Heart left ventricle (tissue), 16 donors: ENCODE results near the gene PGBD2. TPM values are rescaled to one million over a fixed set of nuclear protein-coding genes. Genes with fewer than 3 reads are reported as not detected.
"Not testable (repeated sequence)": the region's sequence is repeated elsewhere in the genome, so short reads cannot be mapped to it uniquely, and the experiment has no call there.

Source experiments
- ATAC-seq, 4 donors: fragments of 200-7000 bp; cut with Tn5 transposase; one replicate each; pipeline ENCODE4 v1.9.1; 2020 to 2022; ENCODE audit warnings: moderate library complexity in 4 of 4, mild to moderate bottlenecking in 3 of 4, moderate number of reproducible peaks in 1 of 4
- DNase-seq, 5 donors: peaks; one replicate each; pipeline ENCODE4 v3.0.0-alpha.2; 2020
- H3K27ac ChIP-seq, 12 donors: fragments of 200-600 bp; sonication (generic) in 4 of 12; one replicate each; pipeline versions ENCODE4 v1.5.0 to v1.8.0; 2016 to 2022; ENCODE audit warnings: mild to moderate bottlenecking in 2 of 12
- H3K27me3 ChIP-seq, 9 donors: fragments of 200-600 bp; sonication (generic) in 2 of 9; one replicate each; pipeline versions ENCODE4 v1.5.1 to v1.8.0; 2016 to 2022; ENCODE audit warnings: mild to moderate bottlenecking in 3 of 9
- H3K36me3 ChIP-seq, 9 donors: fragments of 200-600 bp; sonication (generic) in 2 of 9; one replicate each; pipeline versions ENCODE4 v1.5.0 to v1.8.0; 2018 to 2022; ENCODE audit warnings: mild to moderate bottlenecking in 2 of 9
- H3K4me1 ChIP-seq, 12 donors: fragments of 200-600 bp; sonication (generic) in 4 of 12; one replicate each; pipeline versions ENCODE4 v1.5.0 to v1.8.0; 2016 to 2022; ENCODE audit warnings: mild to moderate bottlenecking in 3 of 12
- H3K4me3 ChIP-seq, 12 donors: fragments of 200-600 bp; sonication (generic) in 4 of 12; one replicate each; pipeline versions ENCODE4 v1.5.0 to v1.8.0; 2017 to 2022; ENCODE audit warnings: mild to moderate bottlenecking in 9 of 12, moderate library complexity in 4 of 12
- H3K9me3 ChIP-seq, 12 donors: fragments of 200-600 bp; sonication (generic) in 4 of 12; one replicate each; pipeline versions ENCODE4 v1.5.0 to v1.8.0; 2016 to 2022; ENCODE audit warnings: mild to moderate bottlenecking in 1 of 12
- POLR2A ChIP-seq, 2 donors: fragments of 450-650 bp; IDR thresholded peaks; one replicate each; pipeline ENCODE4 v1.6.1; 2017; ENCODE audit warnings: antibody characterized with exemption in 2 of 2, mild to moderate bottlenecking in 2 of 2, moderate library complexity in 2 of 2
- WGBS, 4 donors: extraction: QIAGEN DNeasy Blood & Tissue Kit in 2 of 4; methylation state at CpG; one replicate each; pipeline versions ENCODE4 v1.1.5 to v1.1.7; 2013 to 2018; 5-methylcytosine and 5-hydroxymethylcytosine counted together
- intact Hi-C, 10 donors: fragments of 100-400 bp; cut with DNase I; formaldehyde crosslinking; loops; one replicate each; pipeline versions ENCODE4 v1.11.1 to v1.14.2; 2022
- polyA plus RNA-seq, 2 donors: library from polyadenylated mRNA; stranded (reverse); fragments of 200-250 nt; gene quantifications; one replicate each; pipeline ENCODE4 v1.2.3, GENCODE V29; 2013
- total RNA-seq, 9 donors: library from RNA; depleted of rRNA in 2 of 9; stranded (reverse); fragments of >200 nt in 2 of 9; fragmentation: NEBNext Ultra II Directional in 3 of 9; extraction: Animal tissue kit (Norgen Biotek cat#: 25700) in 3 of 9; gene quantifications; one replicate each; pipeline versions ENCODE4 v1.1.0 to v1.2.4, GENCODE V29; 2016 to 2023
- TF ChIP-seq, protein P1 (sequence below), 12 donors: fragments of 200-600 bp; sonication (generic) in 4 of 12; IDR thresholded peaks; one replicate each; pipeline versions ENCODE4 v1.5.0 to v1.8.0; 2018 to 2022; ENCODE audit warnings: antibody characterized with exemption in 12 of 12, mild to moderate bottlenecking in 5 of 12
- donor health status: ischemic (EF 13 %, LVEDD 7.1; RV severe dilation, severe dysfunction).
- donor health status: healthy with polysubstance abuse.
- donor health status: DM: no; HTN: yes; CAD: no.
- donor health status: DM: no; HTN: no; CAD: no.
- donor health status: ischemic (EF 25% LVEDD 6.9; RV normal size, moderate dysfunction).
- donor health status: ischemic (EF 25% LVEDD 5.7; RV mildly dilated, moderate dysfunction).
- donor health status: healthy.
- donor health status: DM: yes; HTN: yes; CAD: no.
- donor health status: ischemic (EF 35%, LVEDD 5.7; RV mildly dilated, moderate dysfunction).
- donor health status: nonischemic (EF 11% LVEDD 7.7; RV severe dilation, severe dysfunction).
- donor health status: DM: yes; HTN: yes; CAD: no.
- donor health status: PGD.
- donor health status: ischemic (EF 29% LVEDD 5.4; RV normal size, mild dysfunction).
- donor health status: nonischemic (EF 23%, LVEDD 6.1; RV moderate dilation, normal function).

The PGBD2 gene
- total and polyA plus RNA-seq, 11 donors = 1.5 to 3.9 (median 2.6) TPM

DNA sequence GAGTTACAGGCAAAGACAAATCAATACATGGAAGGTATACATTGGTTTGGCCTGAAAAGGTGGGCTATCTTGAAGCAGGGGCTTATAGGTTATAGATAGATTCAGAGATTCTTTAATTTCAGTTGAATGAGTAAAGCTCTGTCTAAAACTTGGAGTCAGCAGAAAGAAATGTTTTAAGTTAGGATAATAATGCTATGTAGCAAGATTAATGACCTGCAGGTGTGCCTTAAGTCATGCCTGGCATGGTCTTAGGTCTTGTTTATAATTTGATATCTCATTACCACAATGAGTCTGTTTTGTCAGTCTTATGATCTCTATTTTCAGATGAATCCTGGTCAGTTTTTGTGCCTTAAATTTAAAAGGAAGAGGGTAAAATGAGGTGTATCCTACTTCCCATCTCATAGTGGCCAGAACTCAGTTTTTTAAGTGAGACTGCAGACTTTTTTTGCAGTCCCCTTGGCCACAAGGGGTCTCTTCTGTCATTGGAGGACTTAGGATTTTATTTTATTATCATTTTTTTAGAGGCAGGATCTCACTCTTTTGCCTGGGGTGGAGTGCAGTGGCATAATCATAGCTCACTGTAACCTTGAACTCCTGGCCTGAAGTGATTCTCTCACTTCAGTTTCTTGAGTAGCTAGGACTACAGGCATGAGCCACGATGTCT is 21.3 kb upstream of the PGBD2 start:
- WGBS, 4 donors = 69 to 81% (median 72%) methylated on average over 1 of the region's 1 CpG
- H3K27ac ChIP-seq = no peak overlapping the region
- no peaks in the 10 kb centered on the region for H3K36me3 ChIP-seq
- TF ChIP-seq, protein P1, sequence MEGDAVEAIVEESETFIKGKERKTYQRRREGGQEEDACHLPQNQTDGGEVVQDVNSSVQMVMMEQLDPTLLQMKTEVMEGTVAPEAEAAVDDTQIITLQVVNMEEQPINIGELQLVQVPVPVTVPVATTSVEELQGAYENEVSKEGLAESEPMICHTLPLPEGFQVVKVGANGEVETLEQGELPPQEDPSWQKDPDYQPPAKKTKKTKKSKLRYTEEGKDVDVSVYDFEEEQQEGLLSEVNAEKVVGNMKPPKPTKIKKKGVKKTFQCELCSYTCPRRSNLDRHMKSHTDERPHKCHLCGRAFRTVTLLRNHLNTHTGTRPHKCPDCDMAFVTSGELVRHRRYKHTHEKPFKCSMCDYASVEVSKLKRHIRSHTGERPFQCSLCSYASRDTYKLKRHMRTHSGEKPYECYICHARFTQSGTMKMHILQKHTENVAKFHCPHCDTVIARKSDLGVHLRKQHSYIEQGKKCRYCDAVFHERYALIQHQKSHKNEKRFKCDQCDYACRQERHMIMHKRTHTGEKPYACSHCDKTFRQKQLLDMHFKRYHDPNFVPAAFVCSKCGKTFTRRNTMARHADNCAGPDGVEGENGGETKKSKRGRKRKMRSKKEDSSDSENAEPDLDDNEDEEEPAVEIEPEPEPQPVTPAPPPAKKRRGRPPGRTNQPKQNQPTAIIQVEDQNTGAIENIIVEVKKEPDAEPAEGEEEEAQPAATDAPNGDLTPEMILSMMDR (IDR thresholded peaks at IDR 0.05) = no peak
- TF ChIP-seq POLR2A (IDR thresholded peaks at IDR 0.05) = no peak
- DNase-seq (no peak), ATAC-seq (no peak)
- intact Hi-C loops = no loop called here
- no peaks in the 10 kb centered on the region for H3K27me3 ChIP-seq
- H3K4me1 ChIP-seq = peaks cover 0 to 4% (median 0%) of the 10 kb centered on the region in 12 donors
- H3K9me3 ChIP-seq = no peaks in the 10 kb centered on the region
- H3K4me3 ChIP-seq = no peak overlapping the region

DNA sequence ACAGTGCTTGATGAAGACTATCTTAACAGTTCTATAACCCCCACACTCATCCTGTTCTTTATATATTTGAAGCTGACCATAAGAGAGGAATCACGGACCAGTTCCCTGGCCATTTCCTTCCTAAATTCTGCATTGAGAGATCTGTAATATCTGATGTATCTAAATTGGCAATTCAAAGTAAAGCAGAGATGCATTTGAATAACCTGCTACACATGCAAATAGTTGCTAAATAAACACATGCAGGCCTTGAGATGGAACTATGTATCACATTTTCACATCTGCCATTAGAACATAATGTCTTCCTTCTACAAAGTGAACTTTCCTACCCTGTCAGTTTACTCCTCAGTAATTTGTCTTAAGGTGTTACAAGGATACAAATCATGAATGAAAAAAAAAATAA is 20.4 kb upstream of the PGBD2 start:
- no peak for ATAC-seq
- Histone ChIP-seq H3K4me1 (peaks cover 0 to 4% (median 0%) of the 10 kb centered on the region in 12 donors), H3K4me3 (no peak overlapping the region), H3K9me3 (no peaks in the 10 kb centered on the region), H3K27me3 (peaks cover 0 to 5% (median 0%) of the 10 kb centered on the region in 9 donors), H3K27ac (no peak overlapping the region), H3K36me3 (no peaks in the 10 kb centered on the region)
- no peak for TF ChIP-seq POLR2A (IDR thresholded peaks at IDR 0.05)
- TF ChIP-seq, protein P1 (IDR thresholded peaks at IDR 0.05) = no peak
- intact Hi-C loops = no loop called here
- 79 to 90% (median 88%) methylated on average over 1 of the region's 1 CpG for WGBS, 4 donors
- no peak for DNase-seq

DNA sequence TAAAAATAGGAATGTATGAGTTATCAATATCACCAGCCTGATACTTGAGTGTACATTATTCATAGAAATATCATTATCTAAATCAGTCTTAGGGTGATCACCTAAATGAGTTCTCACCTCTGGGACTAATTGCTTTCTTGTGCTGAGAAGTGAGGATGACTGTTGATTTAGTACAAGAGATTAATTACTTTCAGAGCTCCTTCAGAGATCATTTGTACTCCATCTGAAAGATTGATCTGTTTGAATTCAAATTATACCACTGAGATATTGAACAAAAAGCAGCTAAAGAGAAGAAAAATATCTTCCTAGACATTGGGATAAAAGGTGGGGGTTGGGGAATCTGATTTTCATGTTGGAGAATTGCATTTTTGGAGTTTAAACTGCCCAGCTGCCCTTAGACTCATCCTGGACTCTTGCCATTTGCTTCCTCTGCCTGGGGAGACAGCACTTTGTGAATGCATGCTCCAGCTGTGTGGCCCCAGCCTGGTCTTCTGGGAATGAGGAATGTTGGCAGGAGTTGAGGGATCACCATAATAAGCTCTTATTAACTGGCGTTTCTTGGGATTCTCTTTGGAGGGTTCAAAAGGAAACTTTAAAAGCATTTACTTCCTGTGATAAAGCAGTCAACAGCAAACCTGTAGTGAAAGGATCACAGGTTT is 19.7 kb upstream of the PGBD2 start:
- no peaks in the 10 kb centered on the region for H3K36me3 ChIP-seq
- 13 to 25% (median 18%) methylated on average over 1 of the region's 1 CpG for WGBS, 4 donors
- no peaks in the 10 kb centered on the region for H3K9me3 ChIP-seq
- H3K27me3 ChIP-seq = peaks cover 0 to 5% (median 0%) of the 10 kb centered on the region in 9 donors
- peaks cover 0 to 4% (median 0%) of the 10 kb centered on the region in 12 donors for H3K4me1 ChIP-seq
- intact Hi-C loops = no loop called here
- no peak overlapping the region for H3K27ac ChIP-seq
- no peak for ATAC-seq
- no peak for DNase-seq
- H3K4me3 ChIP-seq = no peak overlapping the region
- no peak for TF ChIP-seq POLR2A (IDR thresholded peaks at IDR 0.05)
- TF ChIP-seq, protein P1 (IDR thresholded peaks at IDR 0.05) = no peak

DNA sequence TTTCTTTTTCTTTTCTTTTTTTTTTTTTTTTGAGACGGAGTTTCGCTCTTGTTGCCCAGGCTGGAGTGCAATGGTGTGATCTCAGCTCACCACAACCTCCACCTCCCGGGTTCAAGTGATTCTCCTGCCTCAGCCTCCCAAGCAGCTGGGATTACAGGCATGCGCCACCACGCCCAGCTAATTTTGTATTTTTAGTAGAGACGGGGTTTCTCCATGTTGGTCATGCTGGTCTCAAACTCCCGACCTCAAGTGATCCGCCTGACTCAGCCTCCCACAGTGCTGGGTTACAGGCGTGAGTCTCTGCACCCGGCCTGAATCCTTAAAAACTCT is 16.2 kb upstream of the PGBD2 start:
- intact Hi-C loops, H3K4me1 ChIP-seq, H3K36me3 ChIP-seq, H3K4me3 ChIP-seq, H3K9me3 ChIP-seq, DNase-seq, H3K27ac ChIP-seq, ATAC-seq, H3K27me3 ChIP-seq: not testable (repeated sequence)
- 74 to 82% (median 77%) methylated on average over 10 of the region's 10 CpGs for WGBS, 4 donors
